Measurements from ENCODE around the gene PYGO2.
A peak's percentile ranks its signal among the peaks of the same experiment; 100 is the strongest.
"Not testable (repeated sequence)": the region's sequence is repeated elsewhere in the genome, so short reads cannot be mapped to it uniquely, and the experiment has no call there.

The PYGO2 gene

DNA sequence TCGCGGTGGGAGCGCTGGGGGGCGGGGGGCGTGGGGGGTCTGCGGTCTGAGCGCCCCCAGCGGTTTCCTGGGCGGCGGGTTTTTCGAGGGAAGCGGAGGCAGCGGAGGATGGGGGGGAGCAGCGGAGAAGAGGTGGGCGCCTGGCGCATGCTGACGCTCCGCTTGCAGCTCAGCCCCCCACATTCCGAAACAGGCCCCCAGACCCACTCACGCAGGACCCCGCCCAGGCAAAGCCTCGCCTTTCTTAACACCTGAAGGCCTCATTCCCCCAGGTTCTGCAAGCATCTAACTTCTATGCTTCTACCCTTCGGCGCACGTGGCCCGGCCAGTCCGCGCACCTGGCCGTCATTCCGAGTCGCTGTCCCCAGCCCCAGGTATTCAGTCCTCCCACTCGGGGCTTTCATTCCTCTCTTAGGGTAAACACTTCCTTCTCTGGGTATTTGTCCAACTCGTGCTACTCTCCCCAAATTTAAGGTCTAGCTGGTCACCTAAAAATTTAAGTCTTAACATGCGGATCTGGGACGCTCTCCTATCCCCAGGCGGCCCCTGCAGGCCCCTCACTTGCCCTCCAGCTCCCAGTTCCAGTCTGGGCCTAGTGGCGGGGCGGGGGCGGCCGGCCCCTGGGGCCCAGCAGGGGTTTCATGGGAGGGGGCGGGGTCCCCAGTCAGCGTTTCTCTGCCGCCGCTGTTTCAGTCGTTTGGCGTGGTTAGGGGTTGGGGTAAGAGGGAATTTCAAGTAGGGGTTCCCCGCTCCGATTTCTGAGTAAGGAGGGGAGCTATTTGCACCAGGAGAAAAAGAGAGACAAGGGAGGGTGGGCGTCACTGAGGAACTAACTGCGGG lies 38.2 kb upstream of the PYGO2 start:
- DNase-seq, result no peak

DNA sequence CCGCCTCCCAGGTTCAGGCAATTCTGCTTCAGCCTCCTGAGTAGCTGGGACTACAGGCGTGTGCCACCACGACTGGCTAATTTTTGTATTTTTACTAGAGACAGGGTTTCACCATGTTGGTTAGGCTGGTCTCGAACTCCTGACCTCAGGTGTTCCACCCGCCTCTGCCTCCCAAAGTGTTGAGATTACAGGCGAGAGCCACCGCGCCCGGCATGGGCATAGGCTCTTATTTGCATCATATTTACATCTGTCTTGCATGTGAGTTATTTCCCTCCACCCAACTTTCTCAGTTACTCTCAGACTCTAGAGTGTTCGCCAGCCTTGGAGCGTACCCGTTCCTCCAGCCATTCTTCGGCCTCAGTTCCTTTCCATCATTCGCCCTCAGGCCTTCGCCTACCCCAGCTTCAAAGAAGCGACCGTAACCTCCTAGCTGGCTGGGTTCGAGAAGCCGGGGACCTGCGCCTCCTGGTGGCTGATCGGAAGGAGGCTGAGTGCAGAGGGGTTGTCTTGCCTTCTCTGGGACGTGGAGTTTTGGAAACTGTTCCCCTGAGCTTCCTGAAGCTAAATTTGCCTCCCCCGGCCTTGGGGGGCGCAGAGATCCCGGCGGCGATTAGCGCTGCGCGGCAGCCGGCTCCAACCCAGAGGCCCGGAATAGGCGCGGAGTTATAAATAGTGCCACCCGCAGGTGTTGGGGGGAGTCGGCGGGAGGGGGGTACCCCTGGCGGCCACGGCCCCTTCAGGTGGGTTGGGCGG lies 37.4 kb upstream of the PYGO2 start:
- DNase-seq, result peak; percentile 23

DNA sequence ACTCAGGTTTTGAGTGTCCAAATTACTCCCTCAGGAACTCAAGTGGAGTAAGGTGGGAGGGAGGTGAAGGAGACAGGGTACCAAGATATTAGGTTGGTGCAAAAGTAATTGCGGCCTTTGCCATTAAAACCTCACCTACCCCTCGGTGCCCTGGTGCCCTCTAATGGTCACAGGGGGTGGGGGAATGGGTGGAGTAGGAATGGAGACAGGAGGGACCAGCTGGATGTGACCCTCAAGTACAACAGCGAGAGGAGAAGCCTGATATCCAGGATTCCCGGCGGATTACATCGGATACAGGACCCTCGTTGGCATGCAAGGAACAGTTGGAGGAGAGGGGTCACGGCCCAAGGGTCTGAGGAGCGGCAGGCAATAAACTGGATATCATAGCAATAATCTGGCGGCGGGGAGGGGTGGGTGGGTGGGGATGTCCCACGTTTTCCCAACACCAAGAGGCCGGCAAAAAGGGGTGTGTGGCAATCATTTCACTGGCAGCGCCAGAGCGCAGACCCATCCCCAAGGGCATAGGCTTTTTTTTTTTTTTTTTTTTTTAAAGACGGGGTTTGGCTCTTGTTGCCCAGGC lies 36.7 kb upstream of the PYGO2 start:
- no peak for DNase-seq

DNA sequence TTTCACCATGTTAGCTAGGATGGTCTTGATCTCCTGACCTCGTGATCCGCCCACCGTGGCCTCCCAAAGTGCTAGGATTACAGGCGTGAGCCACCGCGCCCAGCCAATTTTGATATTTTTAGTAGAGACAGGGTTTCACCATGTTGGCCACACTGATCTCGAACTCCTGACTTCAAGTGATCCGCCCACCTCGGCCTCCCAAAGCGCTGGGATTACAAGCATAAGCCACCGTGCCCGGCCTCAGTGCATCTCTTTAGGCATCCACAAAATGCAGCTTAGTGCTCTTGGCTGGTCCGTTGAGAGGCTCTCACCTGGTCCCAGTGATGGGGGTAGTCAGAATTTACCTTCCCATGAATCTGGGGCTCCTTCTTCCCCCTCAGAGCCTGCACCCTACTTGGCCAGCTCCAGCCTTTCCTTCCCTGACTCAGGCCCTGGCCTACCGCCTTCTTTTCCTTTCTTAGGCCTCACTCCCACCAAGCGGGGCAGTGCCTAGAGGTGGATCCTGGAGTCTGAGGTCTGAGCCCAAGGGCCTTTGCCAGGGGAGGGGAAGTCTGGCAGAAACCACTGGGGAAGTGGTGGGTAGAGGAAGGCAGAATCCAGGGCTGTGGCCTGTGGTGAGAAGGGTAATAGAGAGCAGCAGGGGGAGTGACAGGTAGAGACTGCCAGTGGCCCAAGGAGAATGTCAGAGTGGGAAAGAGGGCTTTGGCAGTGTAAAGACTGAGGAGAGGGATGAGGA lies 35.6 kb upstream of the PYGO2 start:
- no peak for DNase-seq

DNA sequence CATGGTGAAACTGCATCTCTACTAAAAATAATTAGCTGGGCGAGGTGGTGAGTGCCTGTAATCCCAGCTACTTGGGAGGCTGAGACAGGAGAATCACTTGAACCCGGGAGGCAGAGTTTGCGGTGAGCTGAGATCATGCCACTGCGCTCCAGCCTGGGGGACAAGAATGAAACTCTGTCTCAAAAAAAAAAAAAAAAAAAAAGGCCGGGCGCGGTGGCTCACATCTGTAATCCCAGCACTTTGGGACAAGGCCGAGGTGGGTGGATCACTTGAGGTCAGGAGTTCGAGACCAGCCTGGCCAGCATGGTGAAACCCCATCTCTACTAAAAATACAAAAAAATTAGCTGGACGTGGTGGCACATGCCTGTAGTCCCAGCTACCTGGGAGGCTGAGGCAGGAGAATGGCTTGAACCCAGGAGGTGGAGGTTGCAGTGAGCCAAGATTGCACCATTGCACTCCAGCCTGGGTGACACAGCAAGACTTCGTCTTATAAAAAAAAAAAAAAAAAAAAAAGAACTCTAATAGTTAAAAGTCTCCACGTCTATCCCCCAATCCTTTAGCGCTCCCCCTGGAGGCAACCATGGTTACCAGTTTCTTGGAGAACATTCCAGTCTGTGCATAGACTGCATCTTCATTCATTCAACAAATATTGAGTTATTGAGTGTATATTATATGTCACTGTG lies 33.9 kb upstream of the PYGO2 start:
- peak; percentile 52 for DNase-seq

DNA sequence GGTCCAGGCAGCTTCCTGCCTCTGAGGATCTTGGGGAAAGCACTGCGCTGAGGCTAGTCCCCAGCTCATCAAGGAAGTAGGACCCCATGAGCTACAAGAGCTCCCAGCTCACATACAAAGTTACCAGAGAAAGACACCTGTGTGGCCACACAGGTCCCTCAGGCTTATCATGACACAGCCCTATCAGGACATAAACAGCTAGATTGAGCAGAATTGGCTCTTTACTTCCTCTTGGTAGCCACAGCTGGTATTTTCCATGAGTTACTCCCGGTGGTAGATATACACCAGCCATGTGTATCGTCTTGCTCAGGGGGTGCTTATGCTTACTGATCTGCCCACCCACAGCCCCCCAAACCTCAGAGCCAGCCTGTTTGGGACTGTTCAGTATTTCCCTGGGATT lies 33.0 kb upstream of the PYGO2 start:
- no peak for DNase-seq

DNA sequence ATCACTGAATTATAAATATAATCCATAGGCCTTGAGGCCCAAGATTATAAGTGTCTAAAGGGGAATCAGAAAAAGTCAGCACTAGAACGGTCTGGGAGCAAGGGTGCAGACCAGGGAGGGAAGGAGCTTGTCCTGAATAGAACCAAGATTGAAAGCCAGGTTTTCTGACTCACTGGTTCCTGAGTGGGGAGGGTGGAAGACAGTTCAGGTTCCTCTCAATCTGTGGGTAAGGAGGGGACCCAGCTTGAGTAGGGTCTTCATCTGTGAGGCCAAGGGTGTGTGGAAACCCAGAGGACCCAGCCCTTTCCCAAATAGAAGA lies 32.6 kb upstream of the PYGO2 start:
- no peak for DNase-seq

DNA sequence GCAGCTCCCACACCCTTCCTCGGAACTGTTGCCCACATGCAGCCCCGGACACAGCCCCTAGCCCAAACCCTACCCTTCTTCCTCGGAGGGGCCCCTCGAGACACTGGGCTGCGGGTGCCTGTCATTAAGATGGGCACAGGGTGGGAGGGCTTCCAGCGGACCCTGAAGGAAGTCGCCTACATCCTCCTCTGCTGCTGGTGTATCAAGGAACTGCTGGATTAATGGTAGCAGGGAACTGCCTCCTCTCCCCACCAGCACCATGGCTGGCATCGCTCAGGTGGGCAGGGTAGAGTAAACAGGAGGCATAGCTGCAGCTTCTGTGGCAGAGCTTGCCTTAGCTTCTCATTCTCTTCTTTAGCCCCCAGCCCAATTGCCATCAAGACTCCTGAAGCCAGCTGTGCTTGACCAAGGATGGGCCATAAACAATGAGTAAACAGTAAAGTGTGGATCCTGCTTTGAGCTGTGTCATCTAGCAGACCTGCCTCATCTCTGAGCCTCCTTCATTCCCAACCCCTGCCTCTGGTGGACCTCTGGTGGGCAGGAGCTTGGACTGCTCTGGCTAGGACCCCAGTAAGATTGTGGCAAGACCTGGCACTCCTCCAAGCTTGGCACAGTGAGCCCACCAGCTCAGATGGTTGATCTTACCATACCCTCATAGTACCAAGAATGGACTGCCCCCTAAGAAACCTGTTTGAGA lies 32.1 kb upstream of the PYGO2 start, which contains the start of gene LENEP:
Gene LENEP, plus strand, starts transcription at position 15 of the 697 bp plus-strand sequence. Its CDS starts 22 bp downstream, at position 37.
- no peak for DNase-seq

DNA sequence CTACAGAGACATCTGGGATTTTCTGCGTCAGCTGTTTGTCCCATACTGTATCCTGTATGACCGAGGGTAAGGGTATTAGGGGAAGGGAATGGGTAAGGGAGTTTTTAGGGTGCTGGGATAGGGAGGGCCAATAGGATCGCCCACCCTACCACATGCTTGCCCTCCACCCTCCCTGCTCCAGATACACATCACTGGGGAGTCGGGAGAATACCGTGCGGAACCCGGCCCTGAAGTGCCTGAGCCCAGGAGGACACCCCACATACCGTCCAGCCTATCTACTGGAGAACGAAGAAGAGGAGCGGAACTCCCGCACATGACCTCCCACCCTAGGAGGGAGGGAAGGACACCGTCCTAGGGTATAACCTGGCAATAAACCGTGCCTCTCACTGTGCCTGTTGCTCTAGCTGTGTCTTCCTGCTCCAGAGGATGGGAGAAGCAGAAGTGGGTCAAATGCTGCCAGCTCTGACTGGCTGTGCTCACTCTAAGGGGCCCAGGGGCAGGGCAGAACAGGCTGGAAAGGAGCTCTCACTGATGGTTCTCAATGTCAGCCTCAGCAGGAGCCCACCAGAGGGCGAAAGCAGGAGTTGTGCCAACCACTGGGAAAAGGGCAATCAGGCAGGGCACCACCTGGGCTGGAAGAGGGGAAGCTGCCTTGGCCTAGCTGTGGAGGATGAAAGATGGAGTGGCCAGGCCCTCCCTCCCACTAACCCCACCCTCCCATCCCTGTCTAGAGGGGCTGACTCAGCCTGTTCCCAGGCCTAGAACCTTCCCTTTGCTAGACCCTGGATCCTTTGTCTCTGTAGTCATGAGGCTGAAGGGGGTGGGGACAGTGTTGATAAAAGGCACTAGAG lies 31.4 kb upstream of the PYGO2 start:
- no peak for DNase-seq

DNA sequence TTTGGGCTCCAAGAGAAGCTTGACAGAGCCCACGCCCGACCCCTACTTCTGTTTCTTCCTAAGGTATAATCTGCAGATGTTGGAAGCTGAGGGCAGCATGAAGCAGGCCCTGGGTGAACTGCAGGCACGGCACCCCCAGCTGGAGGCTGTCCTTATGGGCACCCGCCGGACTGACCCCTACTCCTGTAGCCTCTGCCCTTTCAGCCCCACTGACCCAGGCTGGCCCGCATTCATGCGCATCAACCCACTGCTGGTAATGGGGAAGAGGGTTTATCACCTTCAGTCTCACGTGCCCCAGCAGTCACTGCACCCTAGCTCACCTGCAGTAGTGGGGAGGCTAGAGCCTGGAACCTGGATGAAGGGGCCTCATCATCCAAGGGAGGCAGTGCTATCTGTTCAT lies 28.7 kb upstream of the PYGO2 start:
- DNase-seq, result no peak

DNA sequence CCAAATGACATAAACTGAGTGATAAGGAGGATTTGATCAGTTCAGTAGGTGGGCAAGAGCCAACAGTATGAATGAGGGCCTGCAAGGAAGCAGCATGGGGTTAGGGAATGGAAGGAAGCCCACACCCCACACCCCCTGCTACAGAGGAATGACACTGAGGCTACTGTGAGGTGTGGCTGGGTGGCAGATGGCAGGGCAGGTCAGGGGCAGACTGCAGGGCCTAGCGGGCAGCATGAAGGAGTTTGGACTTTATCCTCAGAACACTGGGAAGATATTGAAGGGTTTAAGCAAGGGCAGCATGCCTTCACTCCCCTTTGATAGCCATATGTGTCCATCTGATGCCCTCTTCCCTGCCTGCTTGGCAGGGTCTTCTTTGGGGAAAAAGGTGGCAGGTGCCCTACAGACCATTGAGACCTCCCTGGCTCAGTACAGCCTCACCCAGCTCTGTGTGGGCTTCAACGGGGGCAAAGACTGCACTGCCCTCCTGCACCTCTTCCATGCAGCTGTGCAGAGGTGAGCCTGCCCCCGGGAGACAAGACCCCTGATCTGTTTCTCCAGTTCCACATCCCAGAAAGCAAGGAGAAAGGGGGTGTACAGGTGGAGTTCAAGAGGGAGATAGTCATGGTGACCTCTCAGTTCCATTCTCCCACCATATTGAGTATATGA lies 27.7 kb upstream of the PYGO2 start:
- no peak for DNase-seq

DNA sequence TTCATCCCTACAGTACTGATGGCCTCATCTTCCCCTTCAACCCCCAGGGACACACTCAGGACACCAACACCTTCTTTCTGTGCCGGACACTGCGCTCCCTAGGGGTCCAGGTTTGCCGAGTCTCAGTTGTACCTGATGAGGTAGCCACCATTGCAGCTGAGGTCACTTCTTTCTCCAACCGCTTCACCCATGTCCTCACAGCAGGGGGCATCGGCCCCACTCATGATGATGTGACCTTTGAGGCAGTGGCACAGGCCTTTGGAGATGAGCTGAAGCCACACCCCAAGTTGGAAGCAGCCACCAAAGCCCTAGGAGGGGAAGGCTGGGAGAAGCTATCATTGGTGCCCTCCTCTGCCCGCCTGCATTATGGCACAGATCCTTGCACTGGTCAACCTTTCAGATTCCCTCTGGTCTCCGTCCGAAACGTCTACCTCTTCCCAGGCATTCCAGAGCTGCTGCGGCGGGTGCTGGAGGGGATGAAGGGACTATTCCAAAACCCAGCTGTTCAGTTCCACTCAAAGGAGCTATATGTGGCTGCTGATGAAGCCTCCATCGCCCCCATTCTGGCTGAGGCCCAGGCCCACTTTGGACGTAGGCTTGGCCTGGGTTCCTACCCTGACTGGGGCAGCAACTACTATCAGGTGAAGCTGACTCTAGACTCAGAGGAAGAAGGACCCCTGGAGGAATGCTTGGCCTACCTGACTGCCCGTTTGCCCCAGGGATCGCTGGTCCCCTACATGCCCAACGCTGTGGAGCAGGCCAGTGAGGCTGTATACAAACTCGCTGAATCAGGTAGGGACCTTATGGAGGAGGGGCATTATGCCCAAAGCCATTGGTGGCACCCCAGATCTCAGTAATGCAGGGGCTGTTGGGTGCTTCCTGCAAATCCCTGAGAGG lies 26.7 kb upstream of the PYGO2 start:
- no peak for DNase-seq

DNA sequence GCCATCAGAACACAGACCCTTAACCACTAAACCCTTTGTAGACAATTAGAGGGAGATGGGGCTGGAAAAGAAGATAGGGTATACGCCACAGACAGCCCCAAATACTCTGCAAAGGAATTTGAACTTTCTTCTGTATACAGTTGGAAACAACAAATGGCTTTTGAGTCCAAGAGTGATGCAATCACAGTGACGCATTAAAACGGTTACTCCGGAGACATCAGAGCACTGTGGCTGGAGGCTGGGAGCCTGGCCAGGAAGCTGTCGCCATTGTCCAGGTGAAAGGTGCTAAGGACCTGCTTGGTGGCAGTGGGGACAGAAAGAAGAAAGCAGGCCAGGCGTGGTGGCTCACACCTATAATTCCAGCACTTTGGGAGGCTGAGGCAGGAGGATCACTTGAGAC lies 25.7 kb upstream of the PYGO2 start:
- DNase-seq, result no peak

DNA sequence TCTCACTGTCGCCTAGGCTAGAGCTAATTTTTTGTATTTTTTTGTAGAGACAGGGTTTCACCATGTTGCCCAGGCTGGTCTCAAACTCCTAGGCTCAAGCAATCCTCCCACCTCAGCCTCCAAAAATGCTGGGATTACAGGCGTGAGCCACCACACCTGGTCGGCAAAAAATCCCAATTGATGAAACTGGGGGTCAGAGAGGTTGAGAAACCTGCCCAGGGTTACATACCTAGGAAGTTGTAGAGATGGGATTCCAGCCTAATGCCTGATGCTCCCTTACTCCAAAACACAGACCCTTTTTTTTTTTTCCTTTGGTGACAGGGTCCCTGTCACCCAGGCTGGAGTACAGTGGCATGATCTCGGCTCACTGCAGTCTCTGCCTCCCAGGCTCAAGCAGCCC lies 25.2 kb upstream of the PYGO2 start:
- DNase-seq, result not testable (repeated sequence)

DNA sequence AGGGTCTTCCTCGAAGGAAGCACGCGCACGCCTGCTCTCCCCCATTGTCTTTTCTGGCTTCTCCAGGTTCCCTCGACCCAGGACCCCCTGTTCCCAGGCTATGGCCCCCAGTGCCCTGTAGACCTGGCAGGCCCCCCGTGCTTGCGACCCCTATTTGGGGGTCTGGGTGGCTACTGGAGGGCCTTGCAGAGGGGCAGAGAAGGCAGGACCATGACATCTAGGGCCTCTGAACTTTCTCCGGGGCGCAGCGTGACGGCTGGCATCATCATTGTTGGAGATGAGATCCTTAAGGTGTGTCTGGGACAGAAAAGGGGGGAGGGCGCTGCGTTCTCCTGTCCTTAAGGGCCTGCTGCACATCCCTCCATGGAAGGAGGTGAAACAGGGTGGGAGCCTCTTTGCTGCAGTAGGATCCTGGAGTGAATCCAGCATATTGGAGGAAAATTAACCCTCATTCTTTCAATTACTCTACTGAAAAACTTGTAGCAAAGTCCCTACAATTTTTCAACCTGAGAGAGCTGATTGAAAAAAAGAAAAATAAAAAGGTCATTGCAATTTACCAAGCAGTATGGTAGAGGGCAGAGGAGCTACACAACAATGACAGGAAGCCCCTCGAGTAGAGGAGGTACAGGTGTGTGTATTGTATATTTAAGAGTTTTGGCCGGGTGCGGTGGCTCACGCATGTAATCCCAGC lies 22.3 kb upstream of the PYGO2 start:
- DNase-seq, result no peak

DNA sequence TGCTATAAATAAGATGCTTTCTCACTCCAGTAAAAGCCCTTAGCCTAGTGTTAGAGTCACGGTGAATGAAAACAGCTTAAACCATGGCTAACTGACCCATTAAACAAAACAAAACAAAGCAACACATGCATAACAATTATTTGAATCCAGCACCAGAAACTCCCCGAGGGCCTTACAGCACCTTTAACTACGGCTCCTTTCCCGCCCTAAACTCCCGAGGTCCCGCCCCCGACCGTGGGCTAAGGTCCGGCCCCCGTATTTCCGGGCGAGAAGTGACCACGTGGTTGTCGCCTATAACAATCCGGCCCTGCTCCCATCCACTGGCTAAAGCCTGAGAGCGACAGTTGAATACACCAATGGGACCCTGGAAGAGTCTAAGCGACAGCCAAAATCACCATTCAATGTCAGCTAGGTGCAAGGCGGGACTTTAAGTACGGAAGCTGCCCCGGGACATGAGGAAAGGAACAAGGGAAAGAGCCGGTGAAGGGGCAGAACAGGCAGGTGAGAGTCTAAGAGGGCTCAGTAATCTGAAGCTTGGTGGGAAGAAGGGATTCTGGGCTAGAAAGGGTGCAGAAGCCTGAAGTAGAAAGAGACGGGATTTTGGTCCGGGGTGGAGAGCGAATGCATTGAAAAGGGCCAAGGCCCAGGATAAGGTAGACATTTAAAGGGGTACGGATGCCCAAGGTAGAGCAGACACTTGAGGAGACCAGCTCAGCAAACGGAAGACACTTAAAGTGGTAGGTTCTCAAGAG lies 21.5 kb upstream of the PYGO2 start, which contains the start of gene FLAD1:
Gene FLAD1, plus strand, starts transcription at position 448 of the 752 bp plus-strand sequence. CDS start 351 bp downstream, outside the sequence.
- DNase-seq, result peak; percentile 99

DNA sequence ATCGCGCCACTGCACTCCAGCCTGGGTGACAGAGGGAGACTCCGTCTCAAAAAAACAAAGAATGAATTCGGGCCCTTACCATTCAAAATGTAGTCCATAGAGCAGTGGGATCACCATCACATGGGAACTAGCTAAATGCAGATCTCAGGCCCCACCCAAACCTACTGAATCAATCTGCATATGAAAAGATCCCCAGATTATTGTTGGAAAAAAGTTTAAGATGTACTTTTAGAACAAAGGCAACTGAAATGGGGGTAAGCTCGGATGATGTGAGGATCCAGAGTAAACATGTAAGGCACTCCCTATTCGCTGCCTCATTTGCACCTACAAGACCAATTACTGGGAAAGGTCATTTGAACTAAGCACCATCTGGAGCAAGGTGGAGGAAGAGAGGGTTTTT lies 20.8 kb upstream of the PYGO2 start:
- no peak for DNase-seq

DNA sequence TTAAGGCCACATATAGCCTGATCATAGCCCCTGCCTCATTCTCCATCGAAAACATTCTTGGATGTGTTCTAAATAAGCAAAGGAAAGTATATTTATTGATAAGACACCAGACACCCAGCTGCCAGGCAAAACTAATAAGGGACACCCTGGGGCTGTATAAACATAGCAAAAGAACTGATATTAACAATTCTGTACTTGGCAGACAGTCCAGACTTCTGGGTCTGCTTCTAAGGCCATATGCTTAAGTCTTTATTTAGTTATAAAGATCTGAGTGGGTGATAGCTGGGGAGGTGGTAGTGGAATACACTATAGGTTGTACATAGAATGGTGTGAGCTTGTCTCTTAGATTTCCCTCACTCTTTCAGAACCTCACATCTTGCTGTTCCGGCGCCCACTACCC lies 16.8 kb upstream of the PYGO2 start:
- DNase-seq, result no peak
